ENCODE results near the gene BRD4.

BRD4 gene

DNA sequence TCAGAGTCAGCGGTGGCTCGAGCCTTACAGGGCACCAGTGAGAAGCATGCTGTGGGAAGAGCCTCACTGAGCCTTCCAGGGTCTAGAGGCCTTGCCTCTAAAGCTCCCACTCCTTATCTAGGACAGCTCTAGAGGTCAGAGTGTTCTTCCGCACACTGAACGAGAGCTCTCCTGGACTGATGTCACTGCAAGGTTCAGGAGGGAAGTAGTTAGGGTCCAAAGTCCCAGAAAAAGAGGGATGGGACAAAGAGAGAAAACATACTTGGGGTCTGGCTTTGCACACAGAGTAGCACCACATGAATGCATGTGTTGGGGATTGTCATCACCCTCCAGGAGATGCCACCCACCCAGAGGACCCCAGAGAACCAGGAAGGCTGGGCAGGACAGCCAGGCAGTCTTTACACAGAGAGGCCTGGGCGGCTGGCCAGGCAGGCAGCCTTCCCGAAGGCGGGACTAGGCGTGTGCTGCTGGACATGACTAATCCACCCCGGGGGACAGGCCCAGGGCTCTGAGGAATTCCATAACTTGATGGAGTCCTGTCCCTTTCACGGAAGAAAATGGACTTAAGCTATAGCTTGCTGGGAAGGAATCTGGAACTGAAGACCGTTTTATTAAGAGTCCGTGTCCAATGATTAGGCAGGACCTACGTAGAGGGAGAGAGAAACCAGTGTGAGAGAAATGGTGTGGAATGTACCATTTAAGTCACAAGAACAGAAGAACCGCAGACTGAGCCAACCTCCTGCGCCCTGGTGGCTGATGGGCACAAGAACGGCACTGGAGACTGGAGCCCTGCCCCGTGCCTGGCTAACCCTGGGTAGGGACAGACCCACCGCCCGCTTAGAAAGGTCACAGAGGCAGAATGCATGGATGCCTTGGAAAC, 83.5 kb downstream of the BRD4 start:
- no peak overlapping the region for H3K4me3 ChIP-seq (ENCODE audit: low read depth, low read length)
- peaks cover 5 to 90% of the 10 kb centered on the region in 2 experiments; a peak in 1 of 3 replicates for H3K36me3 ChIP-seq (ENCODE audit: control insufficient read depth in 2 of 2, insufficient read depth in 1 of 2, low read length in 2 of 2)
- H3K27ac ChIP-seq (ENCODE audit: extremely low read depth, low read depth, low read length) = no peak overlapping the region
- ChIA-PET CTCF (interaction anchor here (0.7 to 1.1 kb wide), 3 partner anchors 48 to 186 kb away, joined by 3 to 5 read pairs (median 3); partner anchors contain the start of gene NOTCH3), POLR2A (no interaction called here)
- no peaks in the 10 kb centered on the region for H3K9me3 ChIP-seq (ENCODE audit: control insufficient read depth, insufficient read depth, low read depth, low read length)
- H3K4me1 ChIP-seq (ENCODE audit: control insufficient read depth, insufficient read depth, low read length) = no peaks in the 10 kb centered on the region
- TF ChIP-seq ZSCAN23 (tag by site-specific recombination; IDR thresholded peaks at IDR 0.05) (no peak), ZBTB1 (tag by site-specific recombination; IDR thresholded peaks at IDR 0.05) (no peak), ZNF223 (tag by site-specific recombination; IDR thresholded peaks at IDR 0.05) (no peak), ZNF37A (tag by site-specific recombination; IDR thresholded peaks at IDR 0.05) (no peak), ZNF837 (tag by site-specific recombination; IDR thresholded peaks at IDR 0.05) (no peak), SP2 (tag by site-specific recombination; IDR thresholded peaks at IDR 0.05) (0 out of 2 replicates have a peak, but pooled peaks have one; percentile 8), ZNF600 (tag by site-specific recombination; IDR thresholded peaks at IDR 0.05) (peak; percentile 56; the same call in 1 of the 2 replicates), PRDM4 (tag by site-specific recombination; IDR thresholded peaks at IDR 0.05) (no peak), ZNF10 (tag by site-specific recombination; IDR thresholded peaks at IDR 0.05) (no peak), ZNF239 (tag by site-specific recombination; IDR thresholded peaks at IDR 0.05) (no peak), ZNF747 (tag by site-specific recombination; IDR thresholded peaks at IDR 0.05) (no peak), ZNF274 (IDR thresholded peaks at IDR 0.05; ENCODE audit: low read length) (no peak), ZNF274 (tag by site-specific recombination; IDR thresholded peaks at IDR 0.05; ENCODE audit: borderline replicate concordance) (no peak), ZNF510 (tag by site-specific recombination; IDR thresholded peaks at IDR 0.05; ENCODE audit: insufficient replicate concordance) (no peak), ZNF24 (tag by site-specific recombination; IDR thresholded peaks at IDR 0.05) (no peak), BCL11B (tag by site-specific recombination; IDR thresholded peaks at IDR 0.05; ENCODE audit: low read depth) (no peak), ZNF23 (tag by site-specific recombination; IDR thresholded peaks at IDR 0.05; ENCODE audit: borderline replicate concordance) (no peak), ZSCAN30 (tag by site-specific recombination; IDR thresholded peaks at IDR 0.05) (no peak), ZNF623 (tag by site-specific recombination; IDR thresholded peaks at IDR 0.05) (no peak), ZNF488 (tag by site-specific recombination; IDR thresholded peaks at IDR 0.05) (no peak), ZNF596 (tag by site-specific recombination; IDR thresholded peaks at IDR 0.05) (no peak)
- TF ChIP-seq, protein P1, sequence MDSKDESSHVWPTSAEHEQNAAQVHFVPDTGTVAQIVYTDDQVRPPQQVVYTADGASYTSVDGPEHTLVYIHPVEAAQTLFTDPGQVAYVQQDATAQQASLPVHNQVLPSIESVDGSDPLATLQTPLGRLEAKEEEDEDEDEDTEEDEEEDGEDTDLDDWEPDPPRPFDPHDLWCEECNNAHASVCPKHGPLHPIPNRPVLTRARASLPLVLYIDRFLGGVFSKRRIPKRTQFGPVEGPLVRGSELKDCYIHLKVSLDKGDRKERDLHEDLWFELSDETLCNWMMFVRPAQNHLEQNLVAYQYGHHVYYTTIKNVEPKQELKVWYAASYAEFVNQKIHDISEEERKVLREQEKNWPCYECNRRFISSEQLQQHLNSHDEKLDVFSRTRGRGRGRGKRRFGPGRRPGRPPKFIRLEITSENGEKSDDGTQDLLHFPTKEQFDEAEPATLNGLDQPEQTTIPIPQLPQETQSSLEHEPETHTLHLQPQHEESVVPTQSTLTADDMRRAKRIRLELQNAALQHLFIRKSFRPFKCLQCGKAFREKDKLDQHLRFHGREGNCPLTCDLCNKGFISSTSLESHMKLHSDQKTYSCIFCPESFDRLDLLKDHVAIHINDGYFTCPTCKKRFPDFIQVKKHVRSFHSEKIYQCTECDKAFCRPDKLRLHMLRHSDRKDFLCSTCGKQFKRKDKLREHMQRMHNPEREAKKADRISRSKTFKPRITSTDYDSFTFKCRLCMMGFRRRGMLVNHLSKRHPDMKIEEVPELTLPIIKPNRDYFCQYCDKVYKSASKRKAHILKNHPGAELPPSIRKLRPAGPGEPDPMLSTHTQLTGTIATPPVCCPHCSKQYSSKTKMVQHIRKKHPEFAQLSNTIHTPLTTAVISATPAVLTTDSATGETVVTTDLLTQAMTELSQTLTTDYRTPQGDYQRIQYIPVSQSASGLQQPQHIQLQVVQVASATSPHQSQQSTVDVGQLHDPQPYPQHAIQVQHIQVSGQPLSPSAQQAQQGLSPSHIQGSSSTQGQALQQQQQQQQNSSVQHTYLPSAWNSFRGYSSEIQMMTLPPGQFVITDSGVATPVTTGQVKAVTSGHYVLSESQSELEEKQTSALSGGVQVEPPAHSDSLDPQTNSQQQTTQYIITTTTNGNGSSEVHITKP (tag by site-specific recombination; IDR thresholded peaks at IDR 0.05) = peak; percentile 48
- TF ChIP-seq, protein P2, sequence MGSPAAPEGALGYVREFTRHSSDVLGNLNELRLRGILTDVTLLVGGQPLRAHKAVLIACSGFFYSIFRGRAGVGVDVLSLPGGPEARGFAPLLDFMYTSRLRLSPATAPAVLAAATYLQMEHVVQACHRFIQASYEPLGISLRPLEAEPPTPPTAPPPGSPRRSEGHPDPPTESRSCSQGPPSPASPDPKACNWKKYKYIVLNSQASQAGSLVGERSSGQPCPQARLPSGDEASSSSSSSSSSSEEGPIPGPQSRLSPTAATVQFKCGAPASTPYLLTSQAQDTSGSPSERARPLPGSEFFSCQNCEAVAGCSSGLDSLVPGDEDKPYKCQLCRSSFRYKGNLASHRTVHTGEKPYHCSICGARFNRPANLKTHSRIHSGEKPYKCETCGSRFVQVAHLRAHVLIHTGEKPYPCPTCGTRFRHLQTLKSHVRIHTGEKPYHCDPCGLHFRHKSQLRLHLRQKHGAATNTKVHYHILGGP (tag by site-specific recombination; IDR thresholded peaks at IDR 0.05) = no peak
- TF ChIP-seq, protein P3, sequence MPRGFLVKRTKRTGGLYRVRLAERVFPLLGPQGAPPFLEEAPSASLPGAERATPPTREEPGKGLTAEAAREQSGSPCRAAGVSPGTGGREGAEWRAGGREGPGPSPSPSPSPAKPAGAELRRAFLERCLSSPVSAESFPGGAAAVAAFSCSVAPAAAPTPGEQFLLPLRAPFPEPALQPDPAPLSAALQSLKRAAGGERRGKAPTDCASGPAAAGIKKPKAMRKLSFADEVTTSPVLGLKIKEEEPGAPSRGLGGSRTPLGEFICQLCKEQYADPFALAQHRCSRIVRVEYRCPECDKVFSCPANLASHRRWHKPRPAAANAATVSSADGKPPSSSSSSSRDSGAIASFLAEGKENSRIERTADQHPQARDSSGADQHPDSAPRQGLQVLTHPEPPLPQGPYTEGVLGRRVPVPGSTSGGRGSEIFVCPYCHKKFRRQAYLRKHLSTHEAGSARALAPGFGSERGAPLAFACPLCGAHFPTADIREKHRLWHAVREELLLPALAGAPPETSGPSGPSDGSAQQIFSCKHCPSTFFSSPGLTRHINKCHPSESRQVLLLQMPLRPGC (tag by site-specific recombination; IDR thresholded peaks at IDR 0.05) = no peak

Data from HEK293 (cell line).